HepG2 (cell line): Measurements from ENCODE around the gene ZMYND19. TPM values are rescaled to one million over a fixed set of nuclear protein-coding genes. Genes with fewer than 3 reads are reported as not detected.
A peak's percentile ranks its signal among the peaks of the same experiment; 100 is the strongest.

Experiments
- FOXK1 ChIP-seq: sonication (generic); formaldehyde crosslinking; IDR thresholded peaks from 2 replicates; pipeline ENCODE4 v1.4.0; 2020; ENCODE audit warnings: low read depth, missing genetic modification reagents, borderline replicate concordance
- FOXK2 ChIP-seq: fragments of 450-650 bp; IDR thresholded peaks from 2 replicates; pipeline ENCODE4 v1.6.1; 2016
- HDAC1 ChIP-seq: sonication (generic); formaldehyde crosslinking; IDR thresholded peaks from 2 replicates; pipeline ENCODE4 v1.5.1; 2020; ENCODE audit warnings: mild to moderate bottlenecking, missing genetic modification reagents
- KLF16 ChIP-seq, 2 experiments: sonication (generic) in 1 of 2; formaldehyde crosslinking in 1 of 2; IDR thresholded peaks; 2 replicates each; pipeline versions ENCODE4 v1.6.1 to v1.8.0; 2016 to 2023; ENCODE audit warnings: missing genetic modification reagents in 2 of 2, missing compliant biosample characterization in 1 of 2
- NFYC ChIP-seq: IDR thresholded peaks from 2 replicates; pipeline ENCODE4 v1.6.1; 2016; ENCODE audit warnings: missing genetic modification reagents, missing compliant biosample characterization
- SIN3A ChIP-seq: IDR thresholded peaks from 2 replicates; pipeline ENCODE4 v1.6.1; 2011; ENCODE audit warnings: low read depth, mild to moderate bottlenecking, control low read depth, low read length, borderline replicate concordance
- SNRNP70 ChIP-seq: fragments of 200-400 bp; formaldehyde crosslinking; IDR thresholded peaks from 2 replicates; pipeline ENCODE4 v1.6.1; 2017; ENCODE audit warnings: mild to moderate bottlenecking, low read depth, low read length, moderate library complexity
- SOX5 ChIP-seq: IDR thresholded peaks from 2 replicates; pipeline ENCODE4 v1.6.1; 2016; ENCODE audit warnings: borderline replicate concordance
- TSC22D2 ChIP-seq: sonication (generic); formaldehyde crosslinking; IDR thresholded peaks from 2 replicates; pipeline ENCODE4 v1.5.1; 2020; ENCODE audit warnings: missing genetic modification reagents, mild to moderate bottlenecking, borderline replicate concordance
- U2AF2 ChIP-seq: fragments of 200-400 bp; formaldehyde crosslinking; IDR thresholded peaks from 2 replicates; pipeline ENCODE4 v1.6.1; 2017; ENCODE audit warnings: low read depth, mild to moderate bottlenecking, low read length
- ZNF383 ChIP-seq: sonication (generic); formaldehyde crosslinking; IDR thresholded peaks from 2 replicates; pipeline ENCODE4 v1.4.0; 2020; ENCODE audit warnings: missing genetic modification reagents, mild to moderate bottlenecking, borderline replicate concordance
- ZNF549 ChIP-seq: sonication (generic); formaldehyde crosslinking; IDR thresholded peaks from 2 replicates; pipeline ENCODE4 v1.5.0; 2020; ENCODE audit warnings: missing genetic modification reagents
- ZNF562 ChIP-seq: sonication (generic); formaldehyde crosslinking; IDR thresholded peaks from 2 replicates; pipeline ENCODE4 v1.8.0; 2022; ENCODE audit warnings: missing genetic modification reagents, borderline replicate concordance
- polyA plus RNA-seq, 8 experiments: library from polyadenylated mRNA; depleted of rRNA in 3 of 8; stranded (reverse) in 7 of 8; unstranded in 1 of 8; fragments of >200 nt; fragmentation: Illumina TruSeq in 4 of 8; extraction: Trizol in 4 of 8; gene quantifications; 2 replicates each; pipeline versions ENCODE4 v1.2.1 to v1.2.3, GENCODE V29; 2011 to 2016; ENCODE audit warnings: low read depth in 4 of 8, missing spikeins in 1 of 8, mixed read lengths in 1 of 8; ENCODE audit not compliant: insufficient read depth in 1 of 8
- total RNA-seq, 5 experiments: library from RNA; depleted of rRNA; stranded (reverse); fragments of >200 nt; fragmentation: Illumina TruSeq; extraction: Trizol; gene quantifications; 2 replicates each; pipeline ENCODE4 v1.2.3, GENCODE V29; 2016; ENCODE audit warnings: low read depth in 1 of 5
- TF ChIP-seq, protein P1 (sequence below): sonication (generic); formaldehyde crosslinking; IDR thresholded peaks from 2 replicates; pipeline ENCODE4 v1.4.0; 2020; ENCODE audit warnings: missing genetic modification reagents, borderline replicate concordance
- TF ChIP-seq, protein P2 (sequence below): sonication (generic); formaldehyde crosslinking; IDR thresholded peaks from 2 replicates; pipeline ENCODE4 v1.4.0; 2020; ENCODE audit warnings: mild to moderate bottlenecking, missing genetic modification reagents, borderline replicate concordance
- TF ChIP-seq, protein P3 (sequence below), 2 experiments: sonication (generic) in 1 of 2; formaldehyde crosslinking in 1 of 2; IDR thresholded peaks; 2 replicates each; pipeline versions ENCODE4 v1.5.1 to v1.6.1; 2011 to 2020; ENCODE audit warnings: borderline replicate concordance in 1 of 2, low read depth in 1 of 2, low read length in 1 of 2, mild to moderate bottlenecking in 1 of 2, missing genetic modification reagents in 1 of 2, moderate library complexity in 1 of 2

Gene ZMYND19
- total and polyA plus RNA-seq, 2 of the 13 experiments (the other 11 are each of a cell fraction or from before 2014, with no cell fraction given): 21.3 to 38.7 TPM

DNA sequence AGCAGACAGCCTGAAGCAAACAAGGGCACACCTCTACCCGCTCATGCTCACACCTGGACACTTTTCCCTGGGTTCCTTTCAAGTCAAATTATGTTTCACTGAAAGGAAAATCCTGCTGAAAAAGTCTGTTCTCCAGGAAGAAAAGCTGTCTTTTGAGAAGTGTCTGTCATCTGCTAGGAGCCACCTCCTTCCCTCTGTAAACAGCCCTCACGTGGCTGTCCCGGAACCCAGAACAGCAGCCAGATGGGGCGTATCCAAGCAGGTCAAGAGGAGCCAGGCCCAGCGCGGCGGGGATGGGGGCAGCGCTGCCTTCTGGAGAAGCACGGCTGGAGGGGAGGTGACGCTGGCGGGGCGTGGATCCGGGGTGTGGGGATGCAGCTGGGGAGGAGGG, 40.1 kb downstream of the ZMYND19 start, which contains the start of gene PNPLA7 (continued):
- TF ChIP-seq, protein P1, sequence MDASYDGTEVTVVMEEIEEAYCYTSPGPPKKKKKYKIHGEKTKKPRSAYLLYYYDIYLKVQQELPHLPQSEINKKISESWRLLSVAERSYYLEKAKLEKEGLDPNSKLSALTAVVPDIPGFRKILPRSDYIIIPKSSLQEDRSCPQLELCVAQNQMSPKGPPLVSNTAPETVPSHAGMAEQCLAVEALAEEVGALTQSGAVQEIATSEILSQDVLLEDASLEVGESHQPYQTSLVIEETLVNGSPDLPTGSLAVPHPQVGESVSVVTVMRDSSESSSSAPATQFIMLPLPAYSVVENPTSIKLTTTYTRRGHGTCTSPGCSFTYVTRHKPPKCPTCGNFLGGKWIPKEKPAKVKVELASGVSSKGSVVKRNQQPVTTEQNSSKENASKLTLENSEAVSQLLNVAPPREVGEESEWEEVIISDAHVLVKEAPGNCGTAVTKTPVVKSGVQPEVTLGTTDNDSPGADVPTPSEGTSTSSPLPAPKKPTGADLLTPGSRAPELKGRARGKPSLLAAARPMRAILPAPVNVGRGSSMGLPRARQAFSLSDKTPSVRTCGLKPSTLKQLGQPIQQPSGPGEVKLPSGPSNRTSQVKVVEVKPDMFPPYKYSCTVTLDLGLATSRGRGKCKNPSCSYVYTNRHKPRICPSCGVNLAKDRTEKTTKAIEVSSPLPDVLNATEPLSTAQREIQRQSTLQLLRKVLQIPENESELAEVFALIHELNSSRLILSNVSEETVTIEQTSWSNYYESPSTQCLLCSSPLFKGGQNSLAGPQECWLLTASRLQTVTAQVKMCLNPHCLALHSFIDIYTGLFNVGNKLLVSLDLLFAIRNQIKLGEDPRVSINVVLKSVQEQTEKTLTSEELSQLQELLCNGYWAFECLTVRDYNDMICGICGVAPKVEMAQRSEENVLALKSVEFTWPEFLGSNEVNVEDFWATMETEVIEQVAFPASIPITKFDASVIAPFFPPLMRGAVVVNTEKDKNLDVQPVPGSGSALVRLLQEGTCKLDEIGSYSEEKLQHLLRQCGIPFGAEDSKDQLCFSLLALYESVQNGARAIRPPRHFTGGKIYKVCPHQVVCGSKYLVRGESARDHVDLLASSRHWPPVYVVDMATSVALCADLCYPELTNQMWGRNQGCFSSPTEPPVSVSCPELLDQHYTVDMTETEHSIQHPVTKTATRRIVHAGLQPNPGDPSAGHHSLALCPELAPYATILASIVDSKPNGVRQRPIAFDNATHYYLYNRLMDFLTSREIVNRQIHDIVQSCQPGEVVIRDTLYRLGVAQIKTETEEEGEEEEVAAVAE: peak; percentile 29; the same call in 1 of the 2 replicates
- TF ChIP-seq, protein P2, sequence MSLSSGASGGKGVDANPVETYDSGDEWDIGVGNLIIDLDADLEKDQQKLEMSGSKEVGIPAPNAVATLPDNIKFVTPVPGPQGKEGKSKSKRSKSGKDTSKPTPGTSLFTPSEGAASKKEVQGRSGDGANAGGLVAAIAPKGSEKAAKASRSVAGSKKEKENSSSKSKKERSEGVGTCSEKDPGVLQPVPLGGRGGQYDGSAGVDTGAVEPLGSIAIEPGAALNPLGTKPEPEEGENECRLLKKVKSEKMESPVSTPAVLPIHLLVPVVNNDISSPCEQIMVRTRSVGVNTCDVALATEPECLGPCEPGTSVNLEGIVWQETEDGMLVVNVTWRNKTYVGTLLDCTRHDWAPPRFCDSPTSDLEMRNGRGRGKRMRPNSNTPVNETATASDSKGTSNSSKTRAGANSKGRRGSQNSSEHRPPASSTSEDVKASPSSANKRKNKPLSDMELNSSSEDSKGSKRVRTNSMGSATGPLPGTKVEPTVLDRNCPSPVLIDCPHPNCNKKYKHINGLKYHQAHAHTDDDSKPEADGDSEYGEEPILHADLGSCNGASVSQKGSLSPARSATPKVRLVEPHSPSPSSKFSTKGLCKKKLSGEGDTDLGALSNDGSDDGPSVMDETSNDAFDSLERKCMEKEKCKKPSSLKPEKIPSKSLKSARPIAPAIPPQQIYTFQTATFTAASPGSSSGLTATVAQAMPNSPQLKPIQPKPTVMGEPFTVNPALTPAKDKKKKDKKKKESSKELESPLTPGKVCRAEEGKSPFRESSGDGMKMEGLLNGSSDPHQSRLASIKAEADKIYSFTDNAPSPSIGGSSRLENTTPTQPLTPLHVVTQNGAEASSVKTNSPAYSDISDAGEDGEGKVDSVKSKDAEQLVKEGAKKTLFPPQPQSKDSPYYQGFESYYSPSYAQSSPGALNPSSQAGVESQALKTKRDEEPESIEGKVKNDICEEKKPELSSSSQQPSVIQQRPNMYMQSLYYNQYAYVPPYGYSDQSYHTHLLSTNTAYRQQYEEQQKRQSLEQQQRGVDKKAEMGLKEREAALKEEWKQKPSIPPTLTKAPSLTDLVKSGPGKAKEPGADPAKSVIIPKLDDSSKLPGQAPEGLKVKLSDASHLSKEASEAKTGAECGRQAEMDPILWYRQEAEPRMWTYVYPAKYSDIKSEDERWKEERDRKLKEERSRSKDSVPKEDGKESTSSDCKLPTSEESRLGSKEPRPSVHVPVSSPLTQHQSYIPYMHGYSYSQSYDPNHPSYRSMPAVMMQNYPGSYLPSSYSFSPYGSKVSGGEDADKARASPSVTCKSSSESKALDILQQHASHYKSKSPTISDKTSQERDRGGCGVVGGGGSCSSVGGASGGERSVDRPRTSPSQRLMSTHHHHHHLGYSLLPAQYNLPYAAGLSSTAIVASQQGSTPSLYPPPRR (CRISPR knock-in tag): no peak
- TF ChIP-seq U2AF2: no peak
- TF ChIP-seq TSC22D2 (CRISPR knock-in tag): no peak
- no peak for TF ChIP-seq ZNF562 (CRISPR knock-in tag)
- TF ChIP-seq SIN3A: peak; percentile 80
- TF ChIP-seq HDAC1 (CRISPR knock-in tag): peak; percentile 55
- TF ChIP-seq ZNF383 (CRISPR knock-in tag): no peak
- peak in 1 of 2 experiments; percentile 48; a peak in 1 of 4 replicates for TF ChIP-seq KLF16 (CRISPR knock-in tag; IDR thresholded peaks at IDR 0.05)
- no peak for TF ChIP-seq SNRNP70
- peak; percentile 77 for TF ChIP-seq FOXK1 (CRISPR knock-in tag)
- peak; percentile 80; the same call in 1 of the 2 replicates for TF ChIP-seq FOXK2
- no peak for TF ChIP-seq ZNF549 (CRISPR knock-in tag)
- TF ChIP-seq SOX5 (CRISPR knock-in tag): peak; percentile 42; the same call in 1 of the 2 replicates
- TF ChIP-seq, protein P3, sequence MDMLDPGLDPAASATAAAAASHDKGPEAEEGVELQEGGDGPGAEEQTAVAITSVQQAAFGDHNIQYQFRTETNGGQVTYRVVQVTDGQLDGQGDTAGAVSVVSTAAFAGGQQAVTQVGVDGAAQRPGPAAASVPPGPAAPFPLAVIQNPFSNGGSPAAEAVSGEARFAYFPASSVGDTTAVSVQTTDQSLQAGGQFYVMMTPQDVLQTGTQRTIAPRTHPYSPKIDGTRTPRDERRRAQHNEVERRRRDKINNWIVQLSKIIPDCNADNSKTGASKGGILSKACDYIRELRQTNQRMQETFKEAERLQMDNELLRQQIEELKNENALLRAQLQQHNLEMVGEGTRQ (IDR thresholded peaks at IDR 0.05; ENCODE audit: low read depth, low read length): peak; percentile 44; the same call in 1 of the 2 replicates
- TF ChIP-seq, protein P3 (CRISPR knock-in tag; IDR thresholded peaks at IDR 0.05; ENCODE audit: borderline replicate concordance): peak; percentile 46; the same call in 1 of the 2 replicates
- no peak for TF ChIP-seq NFYC (CRISPR knock-in tag)
